Medulla oblongata (tissue), 1 donor: ENCODE data around the gene PTGES2.
"Not testable (repeated sequence)": the region's sequence is repeated elsewhere in the genome, so short reads cannot be mapped to it uniquely, and the experiment has no call there.

ENCODE experiments used
- DNase-seq: peaks from one replicate; pipeline ENCODE4 v3.0.0-alpha.2; 2015; ENCODE audit errors: extremely low spot score

PTGES2 gene

GRCh38 chr9:128087262-128087661 lies 40.3 kb downstream of the PTGES2 start:
- no peak for DNase-seq

- DNase-seq: no peak
These were observed 41.6 kb downstream of the PTGES2 start for GRCh38 chr9:128085943-128086342.

- no peak for DNase-seq
These were observed 42.8 kb downstream of the PTGES2 start for GRCh38 chr9:128084746-128085145.

GRCh38 chr9:128082151-128082550 lies 45.4 kb downstream of the PTGES2 start:
- DNase-seq: no peak

- DNase-seq: no peak
These were observed 46.5 kb downstream of the PTGES2 start for GRCh38 chr9:128081056-128081455.

- no peak for DNase-seq
These were observed 47.3 kb downstream of the PTGES2 start for GRCh38 chr9:128080206-128080605.

GRCh38 chr9:128078504-128079434 lies 48.8 kb downstream of the PTGES2 start:
- DNase-seq: no peak

- DNase-seq: no peak
These were observed 49.6 kb downstream of the PTGES2 start for GRCh38 chr9:128077847-128078503.

GRCh38 chr9:128073253-128073886 lies 54.2 kb downstream of the PTGES2 start:
- no peak for DNase-seq

GRCh38 chr9:128072144-128073021 lies 55.1 kb downstream of the PTGES2 start:
- DNase-seq: peak; percentile 93

GRCh38 chr9:128071475-128071874 lies 56.1 kb downstream of the PTGES2 start:
- DNase-seq: not testable (repeated sequence)

- DNase-seq: peak; percentile 59
These were observed 56.7 kb downstream of the PTGES2 start for GRCh38 chr9:128070874-128071273.
